Measurements from ENCODE around the gene DNM3.

Gene DNM3

DNA sequence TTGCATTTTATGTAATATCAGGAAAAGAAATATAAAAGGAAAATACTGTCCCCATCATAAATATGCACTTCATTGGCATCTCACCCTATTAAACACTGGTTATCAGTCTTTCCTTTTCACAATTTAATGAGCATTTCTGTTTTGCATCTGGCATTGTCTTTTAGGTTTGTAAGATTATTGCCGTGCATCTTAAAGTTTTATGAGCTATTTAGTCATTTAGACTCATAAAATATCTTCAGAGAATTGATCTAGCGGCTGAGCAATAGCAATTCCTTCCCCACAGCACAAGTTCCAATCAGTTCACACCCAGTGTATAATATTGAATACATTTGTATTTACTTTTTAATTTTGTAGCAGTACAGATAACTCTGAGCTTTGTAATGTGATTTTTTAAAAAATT is 466.8 kb downstream of the DNM3 start:
- no peak overlapping the region for H3K4me2 ChIP-seq (ENCODE audit: low read length)
- H3K4me1 ChIP-seq (ENCODE audit: insufficient read depth, low read length, severe bottlenecking): no peaks in the 10 kb centered on the region
- no peaks in the 10 kb centered on the region for H3F3A ChIP-seq (ENCODE audit: insufficient read depth, low read length)
- no peaks in the 10 kb centered on the region for H3K79me2 ChIP-seq (ENCODE audit: insufficient read depth, low read length)
- H3K36me3 ChIP-seq (ENCODE audit: insufficient read depth, low read length): no peaks in the 10 kb centered on the region
- no peaks in the 10 kb centered on the region for H3K27me3 ChIP-seq (ENCODE audit: insufficient read depth, low read length)
- no peak overlapping the region for H3K4me3 ChIP-seq (ENCODE audit: low read depth, low read length, poor library complexity, severe bottlenecking)
- H3K9me2 ChIP-seq (ENCODE audit: low read depth, low read length): no peaks in the 10 kb centered on the region
- TF ChIP-seq CTCF (IDR thresholded peaks at IDR 0.05; ENCODE audit: low read length) (no peak), EZH2 (IDR thresholded peaks at IDR 0.05; ENCODE audit: borderline replicate concordance, low read length) (no peak)
- H3K9ac ChIP-seq (ENCODE audit: low read length): no peak overlapping the region
- H4K20me1 ChIP-seq (ENCODE audit: insufficient read depth, low read length): no peaks in the 10 kb centered on the region
- H2AFZ ChIP-seq (ENCODE audit: low read length): no peak overlapping the region
- H3K27ac ChIP-seq (ENCODE audit: low read depth, low read length, poor library complexity, severe bottlenecking): no peak overlapping the region
- no peaks in the 10 kb centered on the region for H3K9me3 ChIP-seq (ENCODE audit: low read length)

- Histone ChIP-seq H3K4me1 (ENCODE audit: insufficient read depth, low read length, severe bottlenecking) (no peaks in the 10 kb centered on the region), H3K79me2 (ENCODE audit: insufficient read depth, low read length) (no peaks in the 10 kb centered on the region), H2AFZ (ENCODE audit: low read length) (no peak overlapping the region), H3K9ac (ENCODE audit: low read length) (no peak overlapping the region), H3K27me3 (ENCODE audit: insufficient read depth, low read length) (no peaks in the 10 kb centered on the region), H3K27ac (ENCODE audit: low read depth, low read length, poor library complexity, severe bottlenecking) (no peak overlapping the region), H3K4me2 (ENCODE audit: low read length) (no peak overlapping the region), H3K4me3 (ENCODE audit: low read depth, low read length, poor library complexity, severe bottlenecking) (no peak overlapping the region), H3K9me3 (ENCODE audit: low read length) (no peaks in the 10 kb centered on the region), H3K9me2 (ENCODE audit: low read depth, low read length) (no peaks in the 10 kb centered on the region), H3K36me3 (ENCODE audit: insufficient read depth, low read length) (no peaks in the 10 kb centered on the region), H4K20me1 (ENCODE audit: insufficient read depth, low read length) (no peaks in the 10 kb centered on the region), H3F3A (ENCODE audit: insufficient read depth, low read length) (no peaks in the 10 kb centered on the region)
- TF ChIP-seq CTCF (IDR thresholded peaks at IDR 0.05; ENCODE audit: low read length): no peak
- TF ChIP-seq EZH2 (IDR thresholded peaks at IDR 0.05; ENCODE audit: borderline replicate concordance, low read length): no peak
Observed at GRCh38 chr1:172308577-172308976, 467.3 kb downstream of the DNM3 start.

DNA sequence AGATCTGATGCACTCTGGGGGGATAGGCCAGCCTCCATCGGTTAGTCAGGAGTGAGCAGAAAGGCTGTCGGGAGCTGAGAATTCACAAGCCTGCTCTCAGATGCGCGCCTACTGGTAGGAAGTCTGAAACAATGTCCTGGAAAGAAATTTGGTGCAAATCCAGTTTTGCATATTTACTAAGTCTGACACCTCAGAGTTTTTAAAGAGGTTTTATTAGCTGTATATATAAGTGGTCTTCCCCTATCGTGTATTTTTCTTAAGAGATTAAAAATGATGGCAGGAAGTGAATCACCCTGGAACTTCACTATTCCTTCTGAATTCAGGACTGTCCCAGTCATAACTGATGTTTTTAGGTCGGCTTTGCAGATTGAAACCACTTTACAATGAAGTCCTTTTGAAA is 479.4 kb downstream of the DNM3 start:
- no peaks in the 10 kb centered on the region for H3F3A ChIP-seq (ENCODE audit: insufficient read depth, low read length)
- no peak overlapping the region for H3K4me2 ChIP-seq (ENCODE audit: low read length)
- H3K27me3 ChIP-seq (ENCODE audit: insufficient read depth, low read length): no peaks in the 10 kb centered on the region
- H4K20me1 ChIP-seq (ENCODE audit: insufficient read depth, low read length): no peaks in the 10 kb centered on the region
- no peaks in the 10 kb centered on the region for H3K4me1 ChIP-seq (ENCODE audit: insufficient read depth, low read length, severe bottlenecking)
- no peak overlapping the region for H3K9ac ChIP-seq (ENCODE audit: low read length)
- H3K9me3 ChIP-seq (ENCODE audit: low read length): no peaks in the 10 kb centered on the region
- H3K4me3 ChIP-seq (ENCODE audit: low read depth, low read length, poor library complexity, severe bottlenecking): no peak overlapping the region
- no peak overlapping the region for H2AFZ ChIP-seq (ENCODE audit: low read length)
- H3K36me3 ChIP-seq (ENCODE audit: insufficient read depth, low read length): no peaks in the 10 kb centered on the region
- no peaks in the 10 kb centered on the region for H3K79me2 ChIP-seq (ENCODE audit: insufficient read depth, low read length)
- TF ChIP-seq CTCF (IDR thresholded peaks at IDR 0.05; ENCODE audit: low read length) (no peak), EZH2 (IDR thresholded peaks at IDR 0.05; ENCODE audit: borderline replicate concordance, low read length) (no peak)
- H3K27ac ChIP-seq (ENCODE audit: low read depth, low read length, poor library complexity, severe bottlenecking): no peak overlapping the region
- no peaks in the 10 kb centered on the region for H3K9me2 ChIP-seq (ENCODE audit: low read depth, low read length)

All from OCI-LY1 (cell line).